H1 (cell line): ENCODE data around the gene MED12L. TPM values are rescaled to one million over a fixed set of nuclear protein-coding genes. Genes with fewer than 3 reads are reported as not detected.

Experiments
- CTCF ChIA-PET: fragments of 300-600 bp; sonication (Branson Sonifier 250); formaldehyde crosslinking; loops from one replicate; lab custom pipeline; 2021; ENCODE audit not compliant: partially characterized antibody; lab: Charles Lee
- POLR2A ChIA-PET: fragments of 300-600 bp; sonication (Branson Sonifier 250); formaldehyde crosslinking; loops from one replicate; lab custom pipeline; 2021; ENCODE audit warnings: inconsistent platforms; ENCODE audit not compliant: partially characterized antibody; lab: Charles Lee
- DNase-seq, 2 experiments: peaks; one replicate each; pipeline versions ENCODE4 v3.0.0 to v3.0.0-alpha.2; 2010 to 2022; ENCODE audit warnings: low spot score in 2 of 2, low read depth in 1 of 2, mixed read lengths in 1 of 2
- FAIRE-seq: peaks from 2 replicates; lab custom pipeline; 2011; peaks lifted over from hg19 to GRCh38; lab: Jason Lieb, UNC
- H2AFZ ChIP-seq: 2 replicates; pipeline ENCODE4 v1.8.1; 2012; ENCODE audit warnings: low read length, inconsistent platforms
- H2AK5ac ChIP-seq: 2 replicates; pipeline ENCODE4 v1.6.1; 2013; ENCODE audit warnings: low read depth, low read length
- H2BK120ac ChIP-seq: replicated peaks from 2 replicates; pipeline ENCODE3; 2013; ENCODE audit warnings: low read depth, low read length, inconsistent platforms
- H2BK12ac ChIP-seq: 2 replicates; pipeline ENCODE4 v1.6.1; 2013; ENCODE audit warnings: low read depth, low read length
- H2BK15ac ChIP-seq: 2 replicates; pipeline ENCODE4 v1.6.1; 2013; ENCODE audit warnings: low read length
- H2BK20ac ChIP-seq: 2 replicates; pipeline ENCODE4 v1.6.1; 2013; ENCODE audit warnings: low read length
- H2BK5ac ChIP-seq: 2 replicates; pipeline ENCODE4 v1.6.1; 2013; ENCODE audit warnings: low read depth, low read length
- H3K14ac ChIP-seq: 2 replicates; pipeline ENCODE4 v1.6.1; 2013; ENCODE audit warnings: inconsistent platforms; ENCODE audit not compliant: insufficient read length
- H3K18ac ChIP-seq: 2 replicates; pipeline ENCODE4 v1.6.1; 2013; ENCODE audit warnings: low read length; ENCODE audit errors: extremely low read depth
- H3K23ac ChIP-seq: 2 replicates; pipeline ENCODE4 v1.6.1; 2013; ENCODE audit warnings: inconsistent platforms; ENCODE audit not compliant: insufficient read length
- H3K23me2 ChIP-seq: 2 replicates; pipeline ENCODE4 v1.6.1; 2013; ENCODE audit warnings: low read depth, low read length
- H3K27ac ChIP-seq: 2 replicates; pipeline ENCODE4 v1.6.1; 2011; ENCODE audit warnings: low read depth, low read length, inconsistent platforms
- H3K27me3 ChIP-seq, 4 experiments: replicated peaks in 1 of 4; 1 replicate in 1 of 4; 2 replicates in 3 of 4; pipeline versions ENCODE4 v1.6.1 to v1.8.1; 2011 to 2013; ENCODE audit warnings: low read length in 3 of 4, mild to moderate bottlenecking in 3 of 4, inconsistent platforms in 2 of 4, mixed read lengths in 2 of 4, moderate library complexity in 1 of 4; ENCODE audit not compliant: control insufficient read depth in 3 of 4, insufficient read depth in 3 of 4; ENCODE audit errors: extremely low read depth in 1 of 4
- H3K36me3 ChIP-seq, 4 experiments: 2 replicates each; pipeline versions ENCODE4 v1.6.1 to v1.8.1; 2011 to 2013; ENCODE audit warnings: mild to moderate bottlenecking in 4 of 4, low read length in 3 of 4, moderate library complexity in 2 of 4, control low read depth in 1 of 4, inconsistent platforms in 1 of 4; ENCODE audit not compliant: insufficient read depth in 4 of 4, control insufficient read depth in 2 of 4
- H3K4ac ChIP-seq: replicated peaks from 2 replicates; pipeline ENCODE3; 2013; ENCODE audit warnings: low read length, low read depth, mixed read lengths, inconsistent platforms; ENCODE audit not compliant: insufficient read length
- H3K4me1 ChIP-seq, 4 experiments: replicated peaks in 1 of 4; 1 replicate in 1 of 4; 2 replicates in 3 of 4; pipeline versions ENCODE4 v1.6.1 to v1.8.1; 2011 to 2013; ENCODE audit warnings: low read length in 3 of 4, inconsistent platforms in 2 of 4, mixed read lengths in 1 of 4; ENCODE audit not compliant: insufficient read depth in 4 of 4, control insufficient read depth in 3 of 4
- H3K4me2 ChIP-seq, 2 experiments: 2 replicates each; pipeline versions ENCODE4 v1.6.1 to v1.8.1; 2011 to 2013; ENCODE audit warnings: low read depth in 2 of 2, low read length in 2 of 2, control low read depth in 1 of 2, inconsistent platforms in 1 of 2, mild to moderate bottlenecking in 1 of 2; ENCODE audit not compliant: insufficient read depth in 1 of 2
- H3K4me3 ChIP-seq, 4 experiments: fragments of 200-600, 300-600 bp in 1 of 4; sonication (generic), shearing (Covaris generic), sonication (Bioruptor Twin) in 1 of 4; 2 replicates each; pipeline versions ENCODE4 v1.5.1 to v1.8.1; 2011 to 2016; ENCODE audit warnings: low read length in 4 of 4, low read depth in 3 of 4, control low read depth in 2 of 4, inconsistent platforms in 2 of 4, mild to moderate bottlenecking in 2 of 4, mixed read lengths in 1 of 4, moderate library complexity in 1 of 4; ENCODE audit not compliant: insufficient read depth in 2 of 4; ENCODE audit errors: extremely low read depth in 1 of 4
- H3K56ac ChIP-seq: replicated peaks from 2 replicates; pipeline ENCODE3; 2013; ENCODE audit warnings: low read depth, mild to moderate bottlenecking, mixed read lengths, low read length, inconsistent platforms; ENCODE audit not compliant: insufficient read length
- H3K79me1 ChIP-seq: 2 replicates; pipeline ENCODE4 v1.6.1; 2013; ENCODE audit warnings: low read depth, low read length, control low read depth
- H3K79me2 ChIP-seq, 2 experiments: 2 replicates each; pipeline versions ENCODE4 v1.6.1 to v1.8.1; 2012 to 2013; ENCODE audit warnings: low read length in 2 of 2, mild to moderate bottlenecking in 2 of 2, inconsistent platforms in 1 of 2; ENCODE audit not compliant: insufficient read depth in 2 of 2, control insufficient read depth in 1 of 2
- H3K9ac ChIP-seq, 4 experiments: replicated peaks in 1 of 4; 1 replicate in 1 of 4; 2 replicates in 3 of 4; pipeline versions ENCODE4 v1.6.1 to v1.8.1; 2011 to 2013; ENCODE audit warnings: low read depth in 3 of 4, low read length in 3 of 4, control low read depth in 2 of 4, mild to moderate bottlenecking in 2 of 4, moderate library complexity in 2 of 4, inconsistent platforms in 1 of 4; ENCODE audit errors: extremely low read depth in 1 of 4
- H3K9me3 ChIP-seq, 2 experiments: 2 replicates each; pipeline versions ENCODE4 v1.6.1 to v1.8.1; 2012 to 2013; ENCODE audit warnings: mild to moderate bottlenecking in 2 of 2, moderate library complexity in 2 of 2, control low read depth in 1 of 2, inconsistent platforms in 1 of 2, low read depth in 1 of 2, low read length in 1 of 2, mixed read lengths in 1 of 2; ENCODE audit not compliant: insufficient read depth in 2 of 2
- H4K20me1 ChIP-seq, 2 experiments: replicated peaks in 1 of 2; 2 replicates each; pipeline versions ENCODE3 to v1.8.1; 2011 to 2013; ENCODE audit warnings: inconsistent platforms in 2 of 2, low read length in 2 of 2, mild to moderate bottlenecking in 1 of 2; ENCODE audit not compliant: insufficient read depth in 2 of 2, control insufficient read depth in 1 of 2
- H4K5ac ChIP-seq: 2 replicates; pipeline ENCODE4 v1.6.1; 2013; ENCODE audit warnings: low read length, low read depth, mixed read lengths, inconsistent platforms; ENCODE audit not compliant: insufficient read length
- H4K8ac ChIP-seq: 2 replicates; pipeline ENCODE4 v1.8.0; 2013; ENCODE audit warnings: mild to moderate bottlenecking, moderate library complexity, low read length, inconsistent platforms; ENCODE audit not compliant: insufficient read depth; ENCODE audit errors: extremely low read depth
- H4K91ac ChIP-seq: replicated peaks from 2 replicates; pipeline ENCODE3; 2013; ENCODE audit warnings: low read length, mixed read lengths, inconsistent platforms; ENCODE audit not compliant: insufficient read length
- RAD21 ChIP-seq, 2 experiments: IDR thresholded peaks in 1 of 2; conservative IDR thresholded peaks in 1 of 2; 2 replicates each; pipeline ENCODE4 v1.6.1; 2011; ENCODE audit warnings: low read depth in 2 of 2, low read length in 2 of 2, improper control_type of control experiment in 1 of 2, inconsistent platforms in 1 of 2, mild to moderate bottlenecking in 1 of 2, moderate library complexity in 1 of 2
- WGBS, 2 experiments: shearing (Covaris generic) in 1 of 2; methylation state at CpG; one replicate each; pipeline versions ENCODE4 v1.1.6 to v1.1.7; 2013 to 2015; ENCODE audit warnings: low lambda C conversion rate in 2 of 2, mixed read lengths in 2 of 2, inconsistent platforms in 1 of 2, low coverage in 1 of 2, missing lambda C conversion rate in 1 of 2; ENCODE audit not compliant: insufficient replicate concordance in 2 of 2, insufficient coverage in 1 of 2, insufficient read length in 1 of 2; ENCODE audit errors: extremely low coverage in 1 of 2, missing lambda C conversion rate in 1 of 2; 5-methylcytosine and 5-hydroxymethylcytosine counted together
- polyA plus RNA-seq, 7 experiments: library from polyadenylated mRNA; depleted of rRNA in 3 of 7; stranded (reverse) in 5 of 7; unstranded in 2 of 7; fragments of >200 nt in 5 of 7; fragments of 200-250 nt in 2 of 7; gene quantifications; 1 replicate in 5 of 7; 2 replicates in 1 of 7; 4 replicates in 1 of 7; pipeline versions ENCODE4 v1.2.1 to v1.2.3, GENCODE V29; 2011 to 2013; ENCODE audit warnings: missing spikeins in 2 of 7, mixed read lengths in 2 of 7
- total RNA-seq: library from RNA; stranded (reverse); fragmentation: NEBNext Ultra II Directional; extraction: Animal tissue kit (Norgen Biotek cat#: 25700); gene quantifications from 2 replicates; pipeline ENCODE4 v1.2.1, GENCODE V29; 2021
- TF ChIP-seq, protein P1 (sequence below), 3 experiments: IDR thresholded peaks; 1 replicate in 2 of 3; 2 replicates in 1 of 3; pipeline versions ENCODE4 v1.5.1 to v1.6.1; 2011; ENCODE audit warnings: low read length in 3 of 3, mild to moderate bottlenecking in 3 of 3, inconsistent platforms in 2 of 3, low read depth in 1 of 3, moderate library complexity in 1 of 3; ENCODE audit not compliant: insufficient read depth in 1 of 3; ENCODE audit errors: control extremely low read depth in 1 of 3
- TF ChIP-seq, protein P2 (sequence below): IDR thresholded peaks from 2 replicates; pipeline ENCODE4 v1.6.1; 2011; ENCODE audit warnings: low read depth, mild to moderate bottlenecking, low read length; ENCODE audit not compliant: insufficient read depth

Gene MED12L
- total and polyA plus RNA-seq, 2 of the 8 experiments (the other 6 are each of a cell fraction or from before 2014, with no cell fraction given) = 3.6 to 26.2 TPM

DNA sequence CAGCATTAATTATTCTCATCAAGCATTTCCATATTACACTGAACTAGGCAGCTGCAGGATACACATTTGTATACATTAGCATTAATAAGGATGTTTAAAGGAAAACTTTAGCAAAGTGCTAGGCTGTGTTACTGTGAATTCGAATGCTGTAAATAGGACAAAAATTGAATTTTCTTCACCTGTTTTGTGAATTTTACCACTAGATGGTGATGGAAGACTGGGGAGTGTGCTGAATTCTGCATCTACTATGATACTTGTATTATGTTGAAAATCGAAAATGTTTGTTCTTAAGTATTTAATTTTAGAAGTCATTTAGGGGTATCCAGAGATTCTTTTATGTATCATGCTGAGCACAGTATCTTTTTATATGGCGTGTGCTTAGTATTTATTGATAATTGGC is 205.2 kb downstream of the MED12L start:
- Histone ChIP-seq H3K4me1 (no peaks in the 10 kb centered on the region; a peak in 1 of 7 replicates), H2BK15ac (no peak overlapping the region), H2BK120ac (no peak overlapping the region), H2AFZ (no peak overlapping the region), H3K23me2 (no peaks in the 10 kb centered on the region), H3K9me3 (no peaks in the 10 kb centered on the region), H2BK20ac (no peak overlapping the region), H3K23ac (no peak overlapping the region), H3K14ac (no peak overlapping the region), H3K27me3 (no peaks in the 10 kb centered on the region), H3K4ac (no peak overlapping the region), H3K9ac (no peak overlapping the region), H4K8ac (no peak overlapping the region), H3K27ac (no peak overlapping the region), H4K91ac (no peak overlapping the region), H2BK5ac (no peak overlapping the region), H3K4me2 (no peak overlapping the region), H3K79me2 (no peaks in the 10 kb centered on the region), H3K79me1 (no peaks in the 10 kb centered on the region), H3K18ac (no peak overlapping the region), H3K56ac (no peak overlapping the region), H3K36me3 (no peaks in the 10 kb centered on the region), H2AK5ac (no peak overlapping the region), H4K5ac (no peak overlapping the region), H4K20me1 (no peaks in the 10 kb centered on the region), H3K4me3 (no peak overlapping the region), H2BK12ac (no peak overlapping the region)
- DNase-seq (no peak), FAIRE-seq (no peak)
- ChIA-PET POLR2A (no interaction called here), CTCF (interaction anchor here (1.4 to 1.9 kb wide), 3 partner anchors 8 to 146 kb away, joined by 3 to 12 read pairs (median 5); no protein-coding TSS in a partner anchor)
- TF ChIP-seq RAD21 (IDR thresholded peaks at IDR 0.05 in 1 of 2, conservative IDR thresholded peaks at IDR 0.05 in 1 of 2; ENCODE audit: low read depth in 2 of 2, low read length in 2 of 2) = peak; percentile 62 to 70
- TF ChIP-seq, protein P1, sequence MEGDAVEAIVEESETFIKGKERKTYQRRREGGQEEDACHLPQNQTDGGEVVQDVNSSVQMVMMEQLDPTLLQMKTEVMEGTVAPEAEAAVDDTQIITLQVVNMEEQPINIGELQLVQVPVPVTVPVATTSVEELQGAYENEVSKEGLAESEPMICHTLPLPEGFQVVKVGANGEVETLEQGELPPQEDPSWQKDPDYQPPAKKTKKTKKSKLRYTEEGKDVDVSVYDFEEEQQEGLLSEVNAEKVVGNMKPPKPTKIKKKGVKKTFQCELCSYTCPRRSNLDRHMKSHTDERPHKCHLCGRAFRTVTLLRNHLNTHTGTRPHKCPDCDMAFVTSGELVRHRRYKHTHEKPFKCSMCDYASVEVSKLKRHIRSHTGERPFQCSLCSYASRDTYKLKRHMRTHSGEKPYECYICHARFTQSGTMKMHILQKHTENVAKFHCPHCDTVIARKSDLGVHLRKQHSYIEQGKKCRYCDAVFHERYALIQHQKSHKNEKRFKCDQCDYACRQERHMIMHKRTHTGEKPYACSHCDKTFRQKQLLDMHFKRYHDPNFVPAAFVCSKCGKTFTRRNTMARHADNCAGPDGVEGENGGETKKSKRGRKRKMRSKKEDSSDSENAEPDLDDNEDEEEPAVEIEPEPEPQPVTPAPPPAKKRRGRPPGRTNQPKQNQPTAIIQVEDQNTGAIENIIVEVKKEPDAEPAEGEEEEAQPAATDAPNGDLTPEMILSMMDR (IDR thresholded peaks at IDR 0.05; ENCODE audit: control extremely low read depth in 1 of 3, insufficient read depth in 1 of 3, low read depth in 1 of 3, low read length in 3 of 3) = peak in 2 of 3 experiments; percentile 12 to 17; a peak in 2 of 4 replicates
- TF ChIP-seq, protein P2, sequence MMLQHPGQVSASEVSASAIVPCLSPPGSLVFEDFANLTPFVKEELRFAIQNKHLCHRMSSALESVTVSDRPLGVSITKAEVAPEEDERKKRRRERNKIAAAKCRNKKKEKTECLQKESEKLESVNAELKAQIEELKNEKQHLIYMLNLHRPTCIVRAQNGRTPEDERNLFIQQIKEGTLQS = no peak
- WGBS, 2 experiments = 93% methylated on average over 3 of the region's 3 CpGs; no CpG with 5 or more reads in 1 of the 2 experiments
